ENCODE measurements around the gene ICAM3. TPM values are rescaled to one million over a fixed set of nuclear protein-coding genes. Genes with fewer than 3 reads are reported as not detected.
A peak's percentile ranks its signal among the peaks of the same experiment; 100 is the strongest.
"Not testable (repeated sequence)": the region's sequence is repeated elsewhere in the genome, so short reads cannot be mapped to it uniquely, and the experiment has no call there.

ICAM3 gene
- total RNA-seq (2014; rRNA removed; shearing (Covaris generic)): 8.3 and 8.8 TPM in 2 replicates
- polyA plus RNA-seq (2015; cell fraction: cytosol; rRNA removed): 4.3 and 5.9 TPM in 2 replicates
- 2.4 and 3.0 TPM in 2 replicates for polyA plus RNA-seq (2015; cell fraction: nucleus; rRNA removed)

GRCh38 chr19:10339380-10339960 is at the start of gene ICAM3:
Gene ICAM3, minus strand, starts transcription at chr19:10339624. Its CDS starts 10 bp downstream, at chr19:10339614.
- DNase-seq (ENCODE audit: low read depth): no peak

DNA sequence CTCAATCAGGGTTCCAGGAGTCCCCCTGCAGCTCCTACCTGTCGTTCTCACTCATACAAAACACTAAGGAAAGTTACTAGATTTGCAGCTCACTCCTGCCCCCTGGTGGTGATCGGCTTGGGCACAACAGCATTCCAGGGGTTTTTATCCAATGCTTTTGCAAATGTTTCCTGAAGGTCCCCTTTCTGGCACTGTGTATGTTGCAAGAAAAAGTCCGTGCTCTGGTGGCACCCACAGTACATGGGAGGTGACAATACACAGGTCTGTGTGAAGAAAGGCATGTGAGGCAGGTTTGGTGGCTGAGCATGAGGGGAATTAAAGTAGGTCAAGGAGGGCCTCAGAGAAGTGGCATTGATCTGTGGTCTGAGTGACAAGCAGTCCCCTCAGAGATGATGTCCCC is 49.5 kb upstream of the ICAM3 start:
- peak; percentile 67 for DNase-seq (ENCODE audit: low read depth)

- DNase-seq (ENCODE audit: low read depth): no peak
Observed at GRCh38 chr19:10384580-10384979, 45.2 kb upstream of the ICAM3 start.

GRCh38 chr19:10383223-10383499 is 43.7 kb upstream of the ICAM3 start:
- not testable (repeated sequence) for DNase-seq (ENCODE audit: low read depth)

DNA sequence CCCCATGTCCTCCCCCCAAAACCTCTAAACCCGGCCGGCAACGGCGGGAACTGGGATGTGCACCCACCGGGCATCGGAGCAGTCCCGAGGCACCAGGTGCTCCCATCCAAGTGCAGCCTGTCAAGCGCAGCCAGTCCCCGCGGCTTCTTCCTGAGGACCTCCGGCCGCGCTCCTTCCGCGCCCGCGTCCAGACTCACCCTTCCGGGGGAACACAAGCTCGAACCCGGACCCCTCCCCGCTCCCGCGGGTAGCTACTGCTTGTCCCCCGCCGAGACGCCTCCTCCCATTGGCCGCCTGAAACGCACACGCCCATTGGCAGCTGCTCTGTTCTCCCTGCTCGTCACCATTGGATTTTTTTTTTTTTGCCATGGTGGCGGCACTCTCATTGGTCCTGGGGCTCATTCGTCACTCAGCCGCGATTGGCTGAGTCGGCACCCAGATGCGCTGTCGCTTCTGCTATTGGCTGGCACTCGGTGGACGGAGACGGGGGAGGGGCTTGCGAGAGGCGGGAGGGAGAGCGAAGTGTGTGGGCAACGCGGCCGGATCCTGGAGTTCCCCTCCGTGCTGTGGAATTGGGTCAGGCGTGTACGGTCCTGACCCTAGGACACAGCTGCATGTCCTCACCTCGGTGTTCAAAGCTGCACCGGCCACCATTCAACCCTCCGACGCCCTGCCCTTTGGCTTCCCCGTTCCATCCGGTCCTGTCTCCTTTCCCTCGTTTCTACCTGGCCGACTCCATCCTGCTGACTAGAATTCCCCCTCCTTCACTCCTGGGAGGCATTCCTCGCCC is 41.1 kb upstream of the ICAM3 start, which contains the start of gene TYK2:
Gene TYK2, minus strand, starts transcription at position 260 of the 790 bp plus-strand sequence. CDS start 2,166 bp downstream, outside the sequence.
- peak; percentile 99 for DNase-seq (ENCODE audit: low read depth)

DNA sequence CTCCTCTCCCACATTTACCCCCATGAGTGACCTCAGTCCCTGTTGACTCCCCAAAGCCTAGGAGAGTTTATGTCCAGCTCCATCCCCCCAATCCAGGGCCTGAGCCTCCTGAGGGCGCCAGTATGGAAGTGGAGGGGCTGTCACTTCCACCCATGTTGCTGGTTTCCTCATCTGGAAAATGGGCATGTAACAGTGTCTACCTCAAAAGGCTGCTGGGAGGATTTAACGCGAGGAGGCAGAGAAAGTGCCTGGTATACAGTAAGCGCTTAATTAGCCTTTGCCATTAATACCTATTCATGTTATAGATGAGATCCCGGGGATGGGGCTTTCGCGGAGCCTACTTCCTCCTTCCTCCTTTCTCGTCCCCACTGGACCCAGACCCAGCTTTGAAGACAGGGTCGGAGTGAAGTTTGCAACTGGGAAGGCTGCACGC is 40.5 kb upstream of the ICAM3 start:
- DNase-seq (ENCODE audit: low read depth): no peak

DNA sequence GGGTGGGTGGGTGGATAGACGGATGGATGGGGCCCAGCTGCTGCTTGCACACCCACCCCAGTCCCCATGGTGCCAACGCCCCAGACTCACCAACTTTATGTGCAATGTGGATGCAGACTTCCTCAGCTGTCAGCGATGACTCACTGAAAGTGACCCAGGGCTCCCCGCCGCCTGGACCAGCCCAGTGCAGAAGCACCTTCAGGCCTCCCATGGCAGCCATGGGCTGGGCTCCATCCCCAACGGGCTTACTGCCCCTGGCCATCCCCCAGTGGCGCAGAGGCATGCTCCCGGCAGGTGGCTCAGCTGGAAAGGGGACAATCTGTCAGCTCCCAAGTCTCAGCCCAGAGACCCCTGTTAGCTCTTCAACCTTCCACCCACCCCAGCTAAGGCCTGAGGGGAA is 38.7 kb upstream of the ICAM3 start:
- DNase-seq (ENCODE audit: low read depth): no peak

- DNase-seq (ENCODE audit: low read depth): not testable (repeated sequence)
Observed at GRCh38 chr19:10377140-10377640, 37.8 kb upstream of the ICAM3 start.

GRCh38 chr19:10374931-10375330 is 35.5 kb upstream of the ICAM3 start:
- no peak for DNase-seq (ENCODE audit: low read depth)

DNA sequence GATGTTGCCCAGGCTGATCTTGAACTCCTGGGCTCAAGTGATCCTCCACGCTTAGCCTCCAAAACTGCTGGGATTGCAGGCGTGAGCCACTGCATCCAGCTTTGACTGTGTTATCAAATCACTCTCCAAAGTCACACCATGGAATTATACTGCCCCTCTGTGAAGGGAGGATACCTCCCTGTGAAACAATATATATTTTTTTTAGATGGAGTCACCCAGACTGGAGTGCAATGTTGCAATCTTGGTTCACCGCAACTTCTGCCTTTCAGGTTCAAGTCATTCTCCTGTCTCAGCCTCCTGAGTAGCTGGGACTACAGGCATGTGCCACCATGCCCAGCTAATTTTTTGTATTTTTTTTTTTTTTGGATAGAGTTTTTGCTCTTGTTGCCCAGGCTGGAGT is 33.3 kb upstream of the ICAM3 start:
- no peak for DNase-seq (ENCODE audit: low read depth)

DNA sequence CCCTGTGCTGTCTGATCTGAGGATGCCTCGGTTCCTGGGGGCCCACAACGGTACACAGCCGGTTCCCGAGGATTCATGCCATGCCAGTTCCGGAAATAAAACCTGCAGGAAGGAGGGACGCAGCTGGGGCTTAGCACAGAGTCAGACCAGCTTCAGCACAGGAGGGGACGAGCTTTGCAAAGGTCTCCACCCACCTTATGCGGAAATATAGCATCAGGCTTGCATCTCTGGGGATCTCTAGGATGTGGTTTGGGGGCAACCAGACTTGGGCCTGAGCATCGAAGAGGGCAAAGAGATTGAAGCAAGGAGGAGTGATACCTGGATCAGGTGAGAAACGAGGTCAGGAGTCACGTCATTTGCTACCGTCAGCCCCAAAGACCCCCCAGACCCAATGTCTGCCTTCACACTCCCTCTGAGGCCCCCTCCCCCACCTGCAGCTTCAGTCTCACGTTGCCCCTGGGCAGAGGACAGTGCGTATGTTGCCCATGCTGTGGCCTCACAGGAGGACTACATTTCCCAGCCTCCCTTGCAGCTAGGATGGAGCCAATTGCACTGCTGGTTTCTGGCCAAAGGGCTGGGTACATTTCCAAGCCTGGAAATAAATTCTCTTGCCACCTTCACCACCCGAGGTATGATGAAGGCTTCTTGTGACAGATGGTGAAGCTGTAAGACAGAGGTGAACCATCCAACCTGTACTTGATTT is 28.8 kb upstream of the ICAM3 start:
- no peak for DNase-seq (ENCODE audit: low read depth)

DNA sequence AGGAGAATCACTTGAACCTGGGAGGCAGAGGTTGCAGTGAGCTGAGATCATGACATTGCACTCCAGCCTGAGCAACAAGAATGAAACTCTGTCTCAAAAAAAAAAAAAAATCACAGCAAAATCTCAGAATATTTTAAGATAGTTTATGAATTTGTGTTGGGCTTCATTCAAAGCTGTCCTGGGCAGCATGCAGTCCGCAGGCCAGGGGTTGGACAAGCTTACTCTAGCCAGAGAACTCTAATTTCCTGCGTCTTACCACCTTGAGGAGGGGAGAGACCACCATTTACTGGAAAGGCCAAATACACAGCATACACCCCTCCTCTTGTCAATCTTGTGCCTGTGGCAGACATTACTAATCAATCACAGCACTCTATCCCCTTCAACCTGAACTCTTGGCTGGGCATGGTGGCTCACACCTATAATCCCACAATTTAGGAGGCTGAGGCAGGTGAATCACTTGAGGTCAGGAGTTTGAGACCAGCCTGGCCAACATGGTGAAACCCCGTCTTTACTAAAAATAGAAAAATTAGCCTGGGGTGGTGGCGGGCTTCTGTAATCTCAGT is 27.6 kb upstream of the ICAM3 start:
- not testable (repeated sequence) for DNase-seq (ENCODE audit: low read depth)

DNA sequence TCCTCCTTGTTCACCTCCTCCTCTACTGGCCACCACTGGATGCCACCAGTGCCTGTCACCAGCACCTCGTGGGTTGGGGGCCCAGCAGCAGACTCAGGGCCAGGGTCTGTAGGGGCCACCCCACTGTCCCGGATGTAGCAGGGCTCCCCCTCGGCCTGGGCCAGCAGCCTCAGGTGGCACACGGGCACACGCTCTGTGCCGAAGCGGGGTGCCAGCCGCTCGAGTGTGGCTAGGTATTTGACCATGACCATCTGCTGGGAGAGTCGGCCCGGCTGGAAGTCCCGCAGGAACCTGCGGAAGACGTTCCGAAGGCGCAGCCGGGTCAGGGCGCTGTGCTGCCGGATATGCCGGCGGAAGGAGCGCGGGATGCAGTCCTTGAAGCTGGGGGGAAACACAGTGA is 26.1 kb upstream of the ICAM3 start:
- DNase-seq (ENCODE audit: low read depth): no peak

DNA sequence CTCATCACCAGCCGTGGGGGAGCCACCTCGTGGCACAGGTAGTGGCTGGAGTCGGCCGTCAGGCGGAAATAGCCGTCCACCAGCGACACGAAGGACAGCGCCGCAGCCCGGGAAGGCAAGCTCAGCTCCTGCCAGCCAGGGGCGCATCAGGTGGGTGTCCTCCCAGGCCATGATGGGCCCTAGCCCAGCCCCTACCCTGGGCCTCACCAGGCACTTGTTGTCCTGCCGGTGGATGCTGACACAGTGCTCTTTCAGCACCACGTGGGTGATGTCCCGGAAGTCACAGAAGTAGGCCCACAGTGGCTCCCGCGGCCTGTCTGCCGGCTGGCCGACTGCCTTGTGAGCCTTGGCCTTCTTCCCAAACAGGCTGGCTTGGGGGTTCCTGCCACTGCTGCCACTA is 25.2 kb upstream of the ICAM3 start:
- DNase-seq (ENCODE audit: low read depth): no peak

GRCh38 chr19:10363789-10364281 is 24.4 kb upstream of the ICAM3 start:
- DNase-seq (ENCODE audit: low read depth): no peak

- DNase-seq (ENCODE audit: low read depth): no peak
Observed at GRCh38 chr19:10362259-10362658, 22.8 kb upstream of the ICAM3 start.

- DNase-seq (ENCODE audit: low read depth): no peak
Observed at GRCh38 chr19:10361569-10362011, 22.2 kb upstream of the ICAM3 start.

GRCh38 chr19:10356431-10356830 is 17.0 kb upstream of the ICAM3 start:
- no peak for DNase-seq (ENCODE audit: low read depth)

DNA sequence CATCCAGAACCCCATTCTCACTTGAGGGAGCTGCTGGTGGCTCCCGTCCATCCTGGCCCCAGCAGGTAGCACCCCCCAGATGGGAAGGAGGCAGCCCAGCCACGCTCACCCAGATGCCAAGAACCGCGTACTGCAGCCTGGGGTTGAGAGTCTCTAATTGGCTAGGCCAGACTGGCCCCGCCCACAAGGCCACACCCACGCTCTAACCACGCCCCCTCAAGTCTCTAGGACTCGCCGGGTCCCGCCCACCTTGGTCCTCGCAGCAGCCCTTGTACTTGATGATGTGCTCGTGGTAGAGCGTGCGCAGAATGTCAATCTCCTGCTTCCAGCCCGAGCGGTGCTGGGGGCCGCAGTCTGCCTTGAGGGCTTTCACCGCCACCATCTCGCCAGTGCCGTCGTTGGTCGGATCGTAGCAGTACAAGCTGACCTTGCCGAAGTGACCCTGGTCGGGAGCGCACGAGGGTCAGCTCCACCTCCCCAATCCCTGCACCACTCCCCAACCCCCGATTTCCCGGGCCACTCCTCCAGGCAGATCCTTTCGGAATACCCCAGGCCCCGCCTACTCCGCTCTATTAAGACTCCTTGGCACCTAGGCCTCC is 14.5 kb upstream of the ICAM3 start:
- no peak for DNase-seq (ENCODE audit: low read depth)

DNA sequence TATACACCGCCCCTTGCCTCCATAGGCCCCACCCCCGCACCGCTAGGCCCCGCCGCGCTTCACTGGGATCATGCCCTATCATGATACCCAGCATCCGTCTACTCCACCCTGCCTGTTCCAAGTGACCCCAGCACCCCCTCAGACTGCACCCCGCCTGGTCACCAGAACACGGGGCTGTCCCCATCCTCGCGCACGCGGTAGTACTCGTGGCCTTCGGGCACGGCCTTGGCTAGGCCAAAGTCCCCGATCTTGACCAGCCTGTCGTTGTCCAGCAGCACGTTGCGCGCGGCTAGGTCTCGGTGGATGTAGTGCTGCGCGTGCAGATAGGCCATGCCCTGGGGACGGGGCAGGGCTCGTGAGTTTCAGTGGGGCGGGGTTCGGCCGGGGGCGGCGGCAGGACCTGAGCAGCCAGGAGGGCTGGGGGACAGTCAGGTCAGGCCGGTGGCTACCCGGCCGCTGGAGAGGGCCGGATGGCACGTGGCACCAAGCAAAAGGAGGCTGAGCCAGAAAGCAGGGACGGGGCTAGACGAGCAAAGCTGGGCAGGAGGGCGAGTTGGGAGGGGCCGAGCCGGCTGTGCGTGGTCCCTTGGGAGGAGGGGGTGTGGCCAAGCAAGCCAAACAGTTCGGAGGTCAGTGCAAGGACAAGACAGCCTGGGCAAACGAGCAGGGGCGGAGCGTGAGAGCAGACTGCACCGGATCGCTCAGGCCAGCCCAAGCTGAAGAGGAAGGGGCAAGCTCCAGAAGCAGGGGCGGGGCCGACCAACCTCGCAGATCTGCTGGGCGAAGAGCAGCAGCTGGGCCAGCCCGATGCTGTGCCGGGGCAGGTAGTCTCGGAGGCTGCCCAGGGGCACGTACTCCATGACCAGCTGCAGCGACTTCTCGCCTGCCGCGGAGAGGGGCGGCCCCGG is 13.6 kb upstream of the ICAM3 start:
- no peak for DNase-seq (ENCODE audit: low read depth)
